MCF 10A (cell line): ENCODE data around the gene SON. TPM values are rescaled to one million over a fixed set of nuclear protein-coding genes. Genes with fewer than 3 reads are reported as not detected.

Experiments used
- BruUV-seq: library from RNA; stranded (reverse); fragments of 400-500 nt; replicated peaks from 2 replicates; lab custom pipeline; 2021; lab: Mats Ljungman, UMichigan
- CTCF ChIA-PET: fragments of 300-600 bp; sonication (Branson Sonifier 250); formaldehyde crosslinking; extraction: SDS; loops from one replicate; lab custom pipeline; 2021; ENCODE audit warnings: antibody characterized with exemption, inconsistent platforms; lab: Yijun Ruan, JAX
- POLR2A ChIA-PET: fragments of 300-600, 350-650 bp; sonication (Branson Sonifier 250); formaldehyde crosslinking; extraction: SDS; loops from one replicate; lab custom pipeline; 2020; ENCODE audit warnings: antibody characterized with exemption, inconsistent platforms; lab: Yijun Ruan, JAX
- DNase-seq: peaks from one replicate; pipeline ENCODE4 v3.0.0-alpha.2; 2018; ENCODE audit not compliant: unreplicated experiment
- H3K27ac Mint-ChIP-seq: one replicate; pipeline ENCODE4 v1.8.0; 2022; ENCODE audit warnings: mild to moderate bottlenecking, low read depth, mixed read lengths; ENCODE audit not compliant: unreplicated experiment
- H3K27me3 Mint-ChIP-seq: one replicate; pipeline ENCODE4 v1.8.0; 2022; ENCODE audit warnings: mixed read lengths; ENCODE audit not compliant: insufficient read depth, unreplicated experiment
- H3K36me3 Mint-ChIP-seq: one replicate; pipeline ENCODE4 v1.8.0; 2022; ENCODE audit warnings: mild to moderate bottlenecking, moderate library complexity, mixed read lengths; ENCODE audit not compliant: insufficient read depth, unreplicated experiment
- H3K4me1 Mint-ChIP-seq: one replicate; pipeline ENCODE4 v1.8.0; 2022; ENCODE audit warnings: mixed read lengths; ENCODE audit not compliant: insufficient read depth, unreplicated experiment
- H3K4me3 Mint-ChIP-seq: one replicate; pipeline ENCODE4 v1.8.0; 2022; ENCODE audit warnings: mild to moderate bottlenecking, moderate library complexity, mixed read lengths; ENCODE audit not compliant: unreplicated experiment
- H3K9me3 Mint-ChIP-seq: one replicate; pipeline ENCODE4 v1.8.0; 2022; ENCODE audit warnings: mixed read lengths; ENCODE audit not compliant: unreplicated experiment
- CTCF ChIP-seq: fragments of 200-600 bp; IDR thresholded peaks from one replicate; pipeline ENCODE4 v1.8.0; 2022; ENCODE audit warnings: antibody characterized with exemption, mild to moderate bottlenecking; ENCODE audit not compliant: unreplicated experiment
- intact Hi-C: fragments of 100-400 bp; cut with micrococcal nuclease; formaldehyde crosslinking; loops from 2 replicates; pipeline ENCODE4 v1.14.1; 2022
- total RNA-seq: library from RNA; stranded (reverse); gene quantifications from 2 replicates; pipeline ENCODE4 v1.2.3, GENCODE V29; 2022

Gene SON
- total RNA-seq, 1 experiment from 2014 or later: 289 TPM

DNA sequence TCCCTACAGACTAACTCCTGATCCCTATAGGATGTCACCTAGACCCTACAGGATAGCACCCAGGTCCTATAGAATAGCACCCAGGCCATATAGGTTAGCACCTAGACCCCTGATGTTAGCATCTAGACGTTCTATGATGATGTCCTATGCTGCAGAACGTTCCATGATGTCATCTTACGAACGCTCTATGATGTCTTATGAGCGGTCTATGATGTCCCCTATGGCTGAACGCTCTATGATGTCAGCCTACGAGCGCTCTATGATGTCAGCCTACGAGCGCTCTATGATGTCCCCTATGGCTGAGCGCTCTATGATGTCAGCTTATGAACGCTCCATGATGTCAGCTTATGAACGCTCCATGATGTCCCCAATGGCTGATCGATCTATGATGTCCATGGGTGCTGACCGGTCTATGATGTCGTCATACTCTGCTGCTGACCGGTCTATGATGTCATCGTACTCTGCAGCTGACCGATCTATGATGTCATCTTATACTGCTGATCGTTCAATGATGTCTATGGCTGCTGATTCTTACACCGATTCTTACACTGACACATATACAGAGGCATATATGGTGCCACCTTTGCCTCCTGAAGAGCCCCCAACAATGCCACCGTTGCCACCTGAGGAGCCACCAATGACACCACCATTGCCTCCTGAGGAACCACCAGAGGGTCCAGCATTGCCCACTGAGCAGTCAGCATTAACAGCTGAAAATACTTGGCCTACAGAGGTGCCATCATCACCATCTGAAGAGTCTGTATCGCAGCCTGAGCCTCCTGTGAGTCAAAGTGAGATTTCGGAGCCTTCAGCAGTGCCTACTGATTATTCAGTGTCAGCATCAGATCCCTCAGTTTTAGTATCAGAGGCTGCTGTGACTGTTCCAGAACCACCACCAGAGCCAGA lies 9.5 kb downstream of the SON start:
- Mint-ChIP-seq H3K27me3 (no peaks in the 10 kb centered on the region), H3K36me3 (peaks cover 100% of the 10 kb centered on the region), H3K4me3 (no peak overlapping the region), H3K27ac (no peak overlapping the region), H3K4me1 (peaks cover 18% of the 10 kb centered on the region), H3K9me3 (peaks cover 6% of the 10 kb centered on the region)
- TF ChIP-seq CTCF: no peak
- no peak for DNase-seq
- intact Hi-C loops: no loop called here
- BruUV-seq: no TSS peak
- ChIA-PET POLR2A (interaction anchor here (0.7 to 9.2 kb wide), 2 partner anchors 8 to 12 kb away, joined by 3 to 89 read pairs; partner anchors contain the start of genes GART and SON), CTCF (no interaction called here)

GRCh38 chr21:33552999-33553598 lies 10.3 kb downstream of the SON start:
- Mint-ChIP-seq H3K4me1 (peaks cover 18% of the 10 kb centered on the region), H3K27me3 (no peaks in the 10 kb centered on the region), H3K4me3 (no peak overlapping the region), H3K9me3 (peaks cover 6% of the 10 kb centered on the region), H3K36me3 (peaks cover 100% of the 10 kb centered on the region), H3K27ac (no peak overlapping the region)
- CTCF ChIA-PET: no interaction called here
- intact Hi-C loops: no loop called here
- no peak for DNase-seq
- no TSS peak for BruUV-seq
- no peak for TF ChIP-seq CTCF
- POLR2A ChIA-PET: interaction anchor here (9.2 kb wide), 1 partner anchor 9 kb away, joined by 89 read pairs; the partner anchor contains the start of genes GART and SON

GRCh38 chr21:33554236-33554981 lies 11.6 kb downstream of the SON start:
- Mint-ChIP-seq H3K36me3 (peaks cover 100% of the 10 kb centered on the region), H3K4me1 (peaks cover 24% of the 10 kb centered on the region), H3K4me3 (no peak overlapping the region), H3K27me3 (no peaks in the 10 kb centered on the region), H3K27ac (no peak overlapping the region), H3K9me3 (peaks cover 6% of the 10 kb centered on the region)
- TSS peak; percentile 15 for BruUV-seq
- no peak for DNase-seq
- CTCF ChIA-PET: interaction anchor here (1.3 kb wide), 1 partner anchor 9 kb away, joined by 3 read pairs; no protein-coding TSS in a partner anchor
- no peak for TF ChIP-seq CTCF
- POLR2A ChIA-PET: interaction anchor here (0.6 to 9.2 kb wide), 4 partner anchors 10 to 247 kb away, joined by 3 to 89 read pairs (median 4); partner anchors contain the start of genes GART and SON
- intact Hi-C loops: no loop called here
